ENCODE results near the gene TMUB1.

TMUB1 gene

DNA sequence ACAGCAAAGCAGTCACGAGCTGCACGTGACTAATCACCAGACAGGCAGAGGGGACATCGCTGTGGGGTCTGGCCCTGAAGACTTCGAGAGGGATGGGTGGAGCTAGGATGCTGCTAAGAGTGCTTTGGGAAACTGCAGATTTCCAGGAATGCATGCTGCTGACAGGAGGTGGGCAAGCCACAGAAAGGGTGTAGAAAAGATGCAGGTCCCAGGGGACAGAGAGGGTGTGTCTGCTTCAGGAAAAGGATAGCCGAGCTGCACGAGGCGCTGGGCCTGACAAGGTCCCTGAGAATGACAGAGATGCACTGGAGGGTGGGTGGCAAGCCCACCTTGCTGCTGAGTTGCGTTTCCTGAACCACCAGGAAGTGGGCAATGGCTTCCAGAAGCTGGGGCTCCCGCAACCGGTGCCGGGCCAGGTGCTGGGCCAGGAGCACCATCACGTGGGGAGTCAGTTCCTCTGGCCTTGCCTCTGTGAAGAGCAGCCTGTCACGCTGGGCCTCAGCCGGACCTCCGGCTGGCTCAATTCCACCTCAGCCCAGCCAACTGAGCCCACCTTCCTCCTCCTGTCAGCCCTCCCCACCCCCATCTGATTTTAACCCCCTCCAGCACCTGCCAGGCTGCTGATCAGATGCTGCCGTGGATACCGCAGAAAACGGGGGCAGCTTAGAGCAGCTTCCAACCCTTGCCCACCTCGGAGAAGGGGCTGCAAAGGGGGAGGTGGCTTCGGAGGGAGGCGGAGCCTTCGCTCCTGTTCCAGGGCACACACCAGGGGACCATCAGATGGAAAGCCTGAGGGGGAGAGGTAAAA lies 4.9 kb downstream of the TMUB1 start:
- peak overlapping the region; percentile 88 for H3K27ac Mint-ChIP-seq
- DNase-seq, result no peak
- no peaks in the 10 kb centered on the region for H3K9me3 Mint-ChIP-seq
- H3K4me1 Mint-ChIP-seq (ENCODE audit: low read depth), result peaks cover 36% of the 10 kb centered on the region
- peak overlapping the region; percentile 85 for H3K4me3 Mint-ChIP-seq
- H3K27me3 Mint-ChIP-seq, result no peaks in the 10 kb centered on the region
- peaks cover 69% of the 10 kb centered on the region for H3K36me3 Mint-ChIP-seq (ENCODE audit: low read depth)

DNA sequence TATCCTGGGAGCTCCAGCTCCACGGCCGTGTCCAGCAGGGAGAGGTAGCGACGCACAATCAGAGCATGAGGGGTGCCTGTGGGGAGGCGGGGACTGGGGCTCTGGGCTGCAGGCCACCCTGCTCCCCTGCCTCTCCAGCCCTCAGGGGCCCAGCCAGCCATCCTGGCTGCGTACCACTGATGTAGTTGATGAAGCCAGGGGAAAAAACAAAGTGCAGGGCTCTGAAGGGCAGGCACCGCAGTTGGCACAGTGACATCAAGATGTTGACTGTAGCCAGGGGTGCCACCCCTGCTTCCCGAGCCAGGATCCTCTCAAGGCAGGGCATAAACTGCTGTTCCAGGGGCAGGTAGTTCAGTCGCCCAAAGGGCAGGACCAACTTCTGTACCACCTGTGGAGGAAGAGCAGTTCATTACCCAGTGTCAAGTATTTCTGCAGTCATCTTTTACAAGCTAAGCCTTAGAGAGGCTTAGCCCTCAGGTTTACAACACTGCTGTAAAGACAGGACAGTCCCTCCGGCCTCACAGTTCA lies 5.5 kb downstream of the TMUB1 start:
- Mint-ChIP-seq H3K27me3 (no peaks in the 10 kb centered on the region), H3K9me3 (no peaks in the 10 kb centered on the region), H3K4me3 (peak overlapping the region; percentile 59), H3K4me1 (ENCODE audit: low read depth) (peaks cover 33% of the 10 kb centered on the region), H3K27ac (peak overlapping the region; percentile 77), H3K36me3 (ENCODE audit: low read depth) (peaks cover 66% of the 10 kb centered on the region)
- DNase-seq, result no peak

DNA sequence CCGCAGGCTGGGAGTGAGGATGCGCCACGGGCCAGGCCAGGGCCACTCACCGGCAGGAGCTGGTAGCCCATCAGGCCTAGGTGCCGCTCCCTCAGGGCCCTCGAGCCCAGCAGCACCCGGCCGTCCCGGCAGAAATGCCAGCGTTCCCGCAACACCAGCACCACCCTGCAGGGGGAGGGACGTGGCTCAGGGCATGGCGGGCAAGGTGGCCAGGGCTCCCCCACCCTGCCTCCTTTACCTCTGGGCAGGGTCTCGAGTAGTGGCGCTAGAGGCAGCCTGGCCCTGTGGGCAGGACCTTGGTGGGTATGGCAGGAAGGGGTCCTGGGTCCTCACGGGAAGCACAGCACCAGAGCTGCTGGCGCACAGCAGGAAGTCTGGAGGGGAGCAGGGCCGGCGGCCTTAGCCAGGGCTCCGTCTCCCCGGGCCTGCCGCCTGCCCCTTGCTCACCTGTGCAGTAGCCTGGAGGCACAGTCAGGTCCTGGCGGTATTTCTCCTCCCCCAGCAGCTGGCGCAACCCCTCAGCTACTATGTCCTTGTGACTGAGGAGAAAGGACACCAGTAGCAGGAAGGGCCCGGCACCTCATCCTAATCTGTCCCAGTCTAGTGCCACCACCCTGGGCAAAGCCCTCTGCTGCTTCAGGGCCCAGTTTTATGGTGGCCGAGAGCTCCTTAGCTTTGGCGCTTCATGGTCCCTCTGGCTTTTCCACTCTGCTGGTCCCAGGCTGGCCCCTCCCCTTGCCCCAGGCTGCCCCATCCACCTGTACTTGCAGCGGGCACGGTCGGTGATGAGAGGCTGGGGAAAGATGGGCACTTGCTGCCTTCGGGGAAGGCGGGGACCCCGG lies 6.2 kb downstream of the TMUB1 start:
- no peak overlapping the region for H3K4me3 Mint-ChIP-seq
- DNase-seq, result no peak
- H3K27ac Mint-ChIP-seq, result no peak overlapping the region
- no peaks in the 10 kb centered on the region for H3K9me3 Mint-ChIP-seq
- H3K36me3 Mint-ChIP-seq (ENCODE audit: low read depth), result peaks cover 67% of the 10 kb centered on the region
- H3K4me1 Mint-ChIP-seq (ENCODE audit: low read depth), result peaks cover 27% of the 10 kb centered on the region
- H3K27me3 Mint-ChIP-seq, result no peaks in the 10 kb centered on the region

DNA sequence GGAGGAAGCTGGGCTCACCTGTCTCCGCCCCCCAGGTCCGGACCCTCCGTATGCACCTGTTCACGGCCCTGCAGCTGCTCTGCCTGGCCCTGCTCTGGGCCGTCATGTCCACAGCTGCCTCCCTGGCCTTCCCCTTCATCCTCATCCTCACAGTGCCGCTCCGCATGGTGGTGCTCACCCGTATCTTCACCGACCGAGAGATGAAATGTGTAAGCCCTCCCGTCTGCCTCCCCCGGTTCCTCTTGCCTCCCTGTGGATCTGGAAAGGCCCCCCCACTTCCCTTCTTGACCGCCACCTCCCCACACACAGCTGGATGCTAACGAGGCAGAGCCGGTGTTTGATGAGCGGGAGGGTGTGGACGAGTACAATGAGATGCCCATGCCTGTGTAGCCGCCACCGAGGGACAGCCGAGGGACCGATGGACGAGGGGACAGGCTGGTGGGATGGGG lies 7.3 kb downstream of the TMUB1 start:
- H3K4me3 Mint-ChIP-seq, result no peak overlapping the region
- no peak for DNase-seq
- H3K27ac Mint-ChIP-seq, result peak overlapping the region; percentile 64
- H3K27me3 Mint-ChIP-seq, result no peaks in the 10 kb centered on the region
- H3K36me3 Mint-ChIP-seq (ENCODE audit: low read depth), result peaks cover 72% of the 10 kb centered on the region
- no peaks in the 10 kb centered on the region for H3K9me3 Mint-ChIP-seq
- peaks cover 22% of the 10 kb centered on the region for H3K4me1 Mint-ChIP-seq (ENCODE audit: low read depth)

DNA sequence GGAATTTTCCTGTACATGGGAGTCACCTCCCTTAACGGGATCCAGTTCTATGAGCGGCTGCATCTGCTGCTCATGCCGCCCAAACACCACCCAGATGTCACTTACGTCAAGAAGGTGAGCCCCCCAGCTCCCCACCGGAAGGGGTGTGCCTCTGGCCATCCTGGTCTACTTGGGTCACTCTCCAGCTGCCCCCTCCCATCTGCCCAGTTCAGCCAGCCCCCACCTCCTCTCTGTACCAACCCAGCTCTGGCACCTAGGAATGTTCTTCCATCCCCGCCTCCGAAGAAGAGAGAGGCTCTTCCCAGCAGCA lies 7.7 kb downstream of the TMUB1 start:
- no peak for DNase-seq
- H3K36me3 Mint-ChIP-seq (ENCODE audit: low read depth), result peaks cover 76% of the 10 kb centered on the region
- no peaks in the 10 kb centered on the region for H3K27me3 Mint-ChIP-seq
- H3K4me1 Mint-ChIP-seq (ENCODE audit: low read depth), result peaks cover 19% of the 10 kb centered on the region
- H3K9me3 Mint-ChIP-seq, result no peaks in the 10 kb centered on the region
- no peak overlapping the region for H3K4me3 Mint-ChIP-seq
- H3K27ac Mint-ChIP-seq, result no peak overlapping the region

DNA sequence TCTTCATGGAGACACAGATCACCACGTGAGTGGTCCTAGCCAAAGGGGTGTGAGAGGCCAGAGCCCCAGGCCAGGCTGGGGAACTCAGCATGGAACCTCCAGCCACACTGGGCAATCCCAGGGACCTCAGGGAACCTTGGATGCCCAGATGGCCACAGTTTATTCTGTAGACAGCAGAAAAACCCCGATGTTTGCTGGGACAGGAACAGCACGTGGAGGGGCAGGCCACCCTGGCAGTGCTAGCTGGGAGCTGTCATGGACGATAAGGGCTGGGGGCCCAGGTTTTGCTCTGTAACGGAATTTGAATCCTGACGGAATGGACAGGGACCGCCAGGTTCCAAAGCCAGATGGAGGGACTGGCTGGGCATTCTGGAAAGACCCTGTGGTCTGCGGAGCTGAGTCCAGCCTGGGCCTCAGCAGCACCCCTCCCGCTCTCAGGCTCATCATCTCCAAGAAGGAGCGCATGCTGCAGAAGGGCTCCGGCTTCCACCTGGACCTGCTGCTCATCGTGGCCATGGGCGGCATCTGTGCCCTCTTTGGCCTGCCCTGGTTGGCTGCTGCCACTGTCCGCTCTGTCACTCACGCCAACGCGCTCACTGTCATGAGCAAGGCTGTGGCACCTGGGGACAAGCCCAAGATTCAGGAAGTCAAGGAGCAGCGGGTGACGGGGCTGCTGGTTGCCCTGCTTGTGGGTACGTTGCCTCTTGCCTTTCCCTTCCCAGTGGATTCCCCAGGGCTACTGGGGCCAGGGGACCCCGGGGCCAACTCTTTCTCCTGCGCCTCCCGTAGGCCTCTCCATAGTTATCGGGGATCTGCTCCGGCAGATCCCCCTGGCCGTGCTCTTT lies 8.3 kb downstream of the TMUB1 start:
- Mint-ChIP-seq H3K9me3 (no peaks in the 10 kb centered on the region), H3K27me3 (no peaks in the 10 kb centered on the region), H3K27ac (no peak overlapping the region), H3K4me3 (no peak overlapping the region), H3K36me3 (ENCODE audit: low read depth) (peaks cover 81% of the 10 kb centered on the region), H3K4me1 (ENCODE audit: low read depth) (peaks cover 19% of the 10 kb centered on the region)
- DNase-seq, result no peak

DNA sequence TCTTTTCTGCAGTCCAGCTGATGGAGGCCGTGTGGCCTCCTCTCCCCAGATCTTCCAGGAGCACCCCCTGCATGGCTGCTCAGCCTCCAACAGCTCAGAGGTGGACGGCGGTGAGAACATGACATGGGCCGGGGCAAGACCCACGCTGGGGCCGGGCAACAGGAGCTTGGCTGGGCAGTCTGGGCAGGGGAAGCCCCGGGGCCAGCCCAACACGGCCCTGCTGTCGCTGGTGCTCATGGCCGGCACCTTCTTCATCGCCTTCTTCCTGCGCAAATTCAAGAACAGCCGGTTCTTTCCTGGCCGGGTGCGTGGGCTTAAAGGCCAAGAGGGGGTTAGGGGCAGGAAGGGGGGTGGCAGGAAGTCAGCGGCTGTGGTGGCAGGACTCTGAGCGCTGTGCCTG lies 9.3 kb downstream of the TMUB1 start:
- Mint-ChIP-seq H3K9me3 (no peaks in the 10 kb centered on the region), H3K4me3 (no peak overlapping the region), H3K36me3 (ENCODE audit: low read depth) (peaks cover 82% of the 10 kb centered on the region), H3K27ac (peak overlapping the region; percentile 47), H3K27me3 (no peaks in the 10 kb centered on the region), H3K4me1 (ENCODE audit: low read depth) (peaks cover 10% of the 10 kb centered on the region)
- DNase-seq, result no peak

DNA sequence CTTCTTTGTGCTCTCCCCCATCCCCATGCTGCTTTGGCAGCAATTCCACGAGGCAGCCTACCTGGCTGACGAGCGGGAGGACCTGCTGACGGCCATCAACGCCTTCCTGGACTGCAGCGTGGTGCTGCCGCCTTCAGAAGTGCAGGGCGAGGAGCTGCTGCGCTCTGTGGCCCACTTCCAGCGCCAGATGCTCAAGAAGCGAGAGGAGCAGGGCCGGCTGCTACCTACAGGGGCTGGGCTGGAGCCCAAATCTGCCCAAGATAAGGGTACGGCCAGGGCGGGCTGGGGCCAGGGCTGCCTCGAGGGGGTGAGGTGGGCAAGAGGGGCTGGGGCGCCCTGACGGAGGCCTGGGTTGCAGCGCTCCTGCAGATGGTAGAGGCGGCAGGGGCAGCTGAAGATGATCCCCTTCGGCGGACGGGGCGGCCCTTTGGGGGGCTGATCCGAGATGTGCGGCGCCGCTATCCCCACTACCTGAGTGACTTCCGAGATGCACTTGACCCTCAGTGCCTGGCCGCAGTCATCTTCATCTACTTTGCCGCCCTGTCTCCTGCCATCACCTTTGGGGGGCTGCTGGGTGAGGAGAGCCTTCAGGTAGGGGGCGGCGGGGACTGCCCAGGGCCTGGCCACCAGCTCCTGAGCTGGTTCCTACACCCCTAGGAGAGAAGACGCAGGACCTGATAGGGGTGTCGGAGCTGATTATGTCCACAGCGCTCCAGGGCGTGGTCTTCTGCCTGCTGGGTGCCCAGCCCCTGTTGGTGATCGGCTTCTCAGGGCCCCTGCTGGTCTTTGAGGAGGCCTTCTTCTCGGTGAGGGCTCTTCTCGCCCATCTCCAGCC lies 12.0 kb downstream of the TMUB1 start:
- peaks cover 81% of the 10 kb centered on the region for H3K36me3 Mint-ChIP-seq (ENCODE audit: low read depth)
- H3K27ac Mint-ChIP-seq, result no peak overlapping the region
- no peaks in the 10 kb centered on the region for H3K4me1 Mint-ChIP-seq (ENCODE audit: low read depth)
- H3K9me3 Mint-ChIP-seq, result no peaks in the 10 kb centered on the region
- H3K4me3 Mint-ChIP-seq, result no peak overlapping the region
- no peak for DNase-seq
- H3K27me3 Mint-ChIP-seq, result no peaks in the 10 kb centered on the region

DNA sequence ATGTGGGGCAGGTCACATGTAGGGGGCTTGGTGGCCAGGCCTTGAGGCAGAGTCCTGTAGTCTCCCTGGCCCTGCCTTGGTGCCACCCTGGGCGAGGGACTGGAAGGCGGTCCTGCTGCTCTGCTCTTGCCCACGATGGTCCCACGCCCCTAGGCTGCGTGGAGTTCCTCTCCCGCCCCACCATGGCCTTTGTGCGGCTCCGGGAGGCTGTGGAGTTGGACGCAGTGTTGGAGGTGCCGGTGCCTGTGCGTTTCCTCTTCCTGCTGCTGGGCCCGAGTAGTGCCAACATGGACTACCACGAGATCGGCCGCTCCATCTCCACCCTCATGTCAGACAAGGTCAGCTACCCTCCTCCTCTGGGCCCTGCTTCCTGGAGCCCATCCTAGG lies 12.7 kb downstream of the TMUB1 start:
- no peak for DNase-seq
- Mint-ChIP-seq H3K36me3 (ENCODE audit: low read depth) (peaks cover 78% of the 10 kb centered on the region), H3K9me3 (no peaks in the 10 kb centered on the region), H3K27ac (no peak overlapping the region), H3K27me3 (no peaks in the 10 kb centered on the region), H3K4me1 (ENCODE audit: low read depth) (no peaks in the 10 kb centered on the region), H3K4me3 (no peak overlapping the region)

DNA sequence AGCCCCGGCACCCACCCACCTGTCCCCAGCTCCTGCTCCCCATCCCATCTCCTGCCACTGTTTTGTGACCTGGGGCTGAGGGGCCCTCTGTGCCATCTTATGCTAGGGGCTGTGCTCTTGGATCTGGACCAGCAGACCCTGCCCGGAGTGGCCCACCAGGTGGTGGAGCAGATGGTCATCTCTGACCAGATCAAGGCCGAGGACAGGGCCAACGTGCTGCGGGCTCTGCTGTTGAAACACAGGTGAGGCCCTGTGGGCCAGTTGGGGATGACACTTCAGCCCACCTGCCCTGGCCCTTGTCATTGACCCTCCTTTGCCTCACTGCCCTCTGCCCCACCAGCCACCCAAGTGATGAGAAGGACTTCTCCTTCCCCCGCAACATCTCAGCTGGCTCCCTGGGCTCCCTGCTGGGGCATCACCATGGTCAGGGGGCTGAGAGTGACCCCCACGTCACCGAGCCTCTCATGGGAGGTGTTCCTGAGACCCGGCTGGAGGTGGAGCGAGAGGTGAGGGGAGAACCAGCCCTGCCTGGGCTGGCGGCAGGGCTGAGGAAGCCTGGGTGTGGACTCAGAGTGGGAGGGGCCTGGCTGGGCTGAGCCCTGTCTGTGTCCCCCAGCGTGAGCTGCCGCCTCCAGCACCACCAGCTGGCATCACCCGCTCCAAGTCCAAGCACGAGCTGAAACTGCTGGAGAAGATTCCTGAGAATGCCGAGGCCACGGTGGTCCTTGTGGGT lies 13.3 kb downstream of the TMUB1 start:
- no peaks in the 10 kb centered on the region for H3K4me1 Mint-ChIP-seq (ENCODE audit: low read depth)
- DNase-seq, result no peak
- H3K4me3 Mint-ChIP-seq, result no peak overlapping the region
- H3K36me3 Mint-ChIP-seq (ENCODE audit: low read depth), result peaks cover 79% of the 10 kb centered on the region
- no peak overlapping the region for H3K27ac Mint-ChIP-seq
- H3K9me3 Mint-ChIP-seq, result no peaks in the 10 kb centered on the region
- no peaks in the 10 kb centered on the region for H3K27me3 Mint-ChIP-seq

DNA sequence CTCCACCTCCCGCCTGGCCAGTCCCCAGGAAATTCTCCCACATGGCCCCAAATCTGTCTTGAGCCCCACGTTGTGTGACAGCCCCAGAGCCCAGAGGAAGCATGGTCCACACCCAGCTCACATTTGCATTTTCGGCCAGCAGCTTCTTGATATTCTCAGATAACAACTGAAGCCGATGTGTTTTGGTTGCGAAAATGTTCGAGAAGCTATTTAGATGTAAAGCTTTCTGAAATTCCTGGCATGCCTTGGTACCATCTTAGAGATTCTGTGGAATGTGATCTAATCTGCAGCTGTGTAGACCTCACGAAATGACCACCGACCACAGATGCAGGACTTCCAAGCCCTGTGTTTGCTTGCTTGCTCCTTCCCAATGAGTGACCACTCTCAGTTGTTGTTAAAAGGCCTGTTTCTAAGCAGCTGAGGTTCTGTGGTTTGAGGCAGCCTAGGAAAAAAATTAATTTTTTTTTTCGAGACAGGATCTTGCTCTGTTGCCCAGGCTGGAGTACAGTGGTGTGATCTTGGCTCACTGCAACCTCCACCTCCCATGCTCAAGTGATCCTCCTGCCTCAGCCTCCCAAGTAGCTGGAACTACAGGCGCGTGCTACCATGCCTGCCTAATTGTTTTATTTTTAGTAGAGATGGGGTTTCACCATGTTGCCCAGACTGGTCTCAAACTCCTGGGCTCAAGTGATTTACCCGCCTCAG lies 15.1 kb downstream of the TMUB1 start:
- Mint-ChIP-seq H3K27me3 (no peaks in the 10 kb centered on the region), H3K27ac (no peak overlapping the region), H3K36me3 (ENCODE audit: low read depth) (peaks cover 81% of the 10 kb centered on the region), H3K4me1 (ENCODE audit: low read depth) (no peaks in the 10 kb centered on the region), H3K9me3 (no peaks in the 10 kb centered on the region), H3K4me3 (no peak overlapping the region)
- DNase-seq, result no peak

DNA sequence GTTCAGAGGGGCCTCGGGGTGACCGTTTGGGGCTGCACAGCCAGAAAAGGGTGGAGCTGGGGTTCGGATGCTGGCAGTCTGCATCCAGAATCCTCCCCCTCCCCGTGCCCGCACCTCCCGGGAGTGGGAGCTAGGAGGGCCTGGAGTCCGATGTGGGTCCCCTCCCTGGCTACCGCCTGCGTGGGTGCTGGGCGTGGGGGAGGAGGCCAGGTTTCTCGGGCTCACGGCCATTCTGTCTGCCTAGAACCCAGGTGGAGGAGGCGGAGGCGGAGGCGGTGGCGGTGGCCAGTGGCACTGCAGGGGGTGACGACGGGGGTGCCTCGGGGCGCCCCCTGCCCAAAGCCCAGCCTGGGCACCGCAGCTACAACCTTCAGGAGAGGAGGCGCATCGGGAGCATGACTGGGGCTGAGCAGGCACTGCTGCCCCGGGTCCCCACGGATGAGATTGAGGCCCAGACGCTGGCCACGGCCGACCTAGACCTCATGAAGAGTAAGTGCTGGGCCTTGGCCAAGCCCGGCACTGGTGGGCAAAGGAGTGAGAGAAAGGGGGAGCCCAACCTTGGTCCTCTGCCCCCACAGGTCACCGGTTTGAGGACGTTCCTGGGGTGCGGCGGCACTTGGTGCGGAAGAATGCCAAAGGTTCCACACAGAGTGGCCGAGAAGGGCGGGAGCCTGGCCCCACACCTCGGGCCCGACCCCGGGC lies 16.9 kb downstream of the TMUB1 start:
- H3K27me3 Mint-ChIP-seq, result no peaks in the 10 kb centered on the region
- H3K4me1 Mint-ChIP-seq (ENCODE audit: low read depth), result peaks cover 5% of the 10 kb centered on the region
- DNase-seq, result no peak
- no peaks in the 10 kb centered on the region for H3K9me3 Mint-ChIP-seq
- no peak overlapping the region for H3K4me3 Mint-ChIP-seq
- H3K36me3 Mint-ChIP-seq (ENCODE audit: low read depth), result peaks cover 78% of the 10 kb centered on the region
- H3K27ac Mint-ChIP-seq, result no peak overlapping the region
